Activated T-helper 1 cell treated with anti-CD3 and anti-CD28 coated beads, Interleukin-12 subunit alpha, Interleukin-12 subunit beta, Interleukin-2, Interleukin-4 antibody, amounts not matched to agents 30 ng/mL and 10 ng/mL and 1 ng/mL, durations not matched to agents 14 hours and 24 hours and 36 hours (primary cell): ENCODE measurements around the gene GPR180. TPM values are rescaled to one million over a fixed set of nuclear protein-coding genes. Genes with fewer than 3 reads are reported as not detected.

Source experiments
- DNase-seq: peaks from one replicate; pipeline ENCODE4 v3.0.0; 2021; ENCODE audit warnings: low spot score
- H3K27ac Mint-ChIP-seq: one replicate; pipeline ENCODE4 v1.8.0; 2021; ENCODE audit warnings: mild to moderate bottlenecking, mixed read lengths
- H3K27me3 Mint-ChIP-seq: one replicate; pipeline ENCODE4 v1.8.0; 2022; ENCODE audit warnings: mild to moderate bottlenecking, moderate library complexity, mixed read lengths; ENCODE audit not compliant: insufficient read depth
- H3K36me3 Mint-ChIP-seq: one replicate; pipeline ENCODE4 v1.8.0; 2021; ENCODE audit warnings: low read depth, mixed read lengths
- H3K4me1 Mint-ChIP-seq: one replicate; pipeline ENCODE4 v1.8.0; 2021; ENCODE audit warnings: low read depth, mixed read lengths
- H3K4me3 Mint-ChIP-seq: one replicate; pipeline ENCODE4 v1.8.0; 2021; ENCODE audit warnings: mild to moderate bottlenecking, moderate library complexity, mixed read lengths
- H3K9me3 Mint-ChIP-seq: one replicate; pipeline ENCODE4 v1.8.0; 2021; ENCODE audit warnings: mixed read lengths
- intact Hi-C: fragments of 100-400 bp; cut with micrococcal nuclease; formaldehyde crosslinking; loops from one replicate; pipeline ENCODE4 v1.15.1; 2024
- total RNA-seq: library from RNA; stranded (reverse); gene quantifications from 2 replicates; pipeline ENCODE4 v1.2.3, GENCODE V29; 2022

The GPR180 gene
- 9.6 and 11.1 TPM in 2 replicates for total RNA-seq

- Mint-ChIP-seq H3K9me3 (peaks cover 9% of the 10 kb centered on the region), H3K36me3 (peaks cover 10% of the 10 kb centered on the region), H3K4me1 (peaks cover 31% of the 10 kb centered on the region), H3K4me3 (peak within 1 kb of the TSS; percentile 88), H3K27me3 (no peaks in the 10 kb centered on the region), H3K27ac (peak within 1 kb of the TSS; percentile 75)
- intact Hi-C loops, result loop anchor here (1.0 to 5.0 kb wide), 6 partner anchors 15 to 274 kb away; no protein-coding TSS in a partner anchor
- peak; percentile 89 for DNase-seq
Observed at GRCh38 chr13:94601446-94602431, at the start of gene GPR180. TSS of gene GPR180 (plus strand) at chr13:94601857. CDS start at chr13:94601928, 71 bp downstream.

GRCh38 chr13:94552095-94552494, 49.6 kb upstream of the GPR180 start:
- no peaks in the 10 kb centered on the region for H3K9me3 Mint-ChIP-seq
- H3K4me3 Mint-ChIP-seq, result no peak overlapping the region
- peaks cover 15% of the 10 kb centered on the region for H3K27me3 Mint-ChIP-seq
- H3K4me1 Mint-ChIP-seq, result peaks cover 25% of the 10 kb centered on the region
- DNase-seq, result no peak
- intact Hi-C loops, result no loop called here
- H3K36me3 Mint-ChIP-seq, result no peaks in the 10 kb centered on the region
- H3K27ac Mint-ChIP-seq, result no peak overlapping the region

- peaks cover 27% of the 10 kb centered on the region for H3K4me1 Mint-ChIP-seq
- peaks cover 15% of the 10 kb centered on the region for H3K27me3 Mint-ChIP-seq
- intact Hi-C loops, result no loop called here
- H3K4me3 Mint-ChIP-seq, result no peak overlapping the region
- DNase-seq, result no peak
- H3K27ac Mint-ChIP-seq, result no peak overlapping the region
- H3K36me3 Mint-ChIP-seq, result peaks cover 4% of the 10 kb centered on the region
- H3K9me3 Mint-ChIP-seq, result peaks cover 8% of the 10 kb centered on the region
Observed at GRCh38 chr13:94553766-94554165, 47.9 kb upstream of the GPR180 start.

GRCh38 chr13:94556041-94556440, 45.6 kb upstream of the GPR180 start:
- Mint-ChIP-seq H3K4me1 (peaks cover 22% of the 10 kb centered on the region), H3K27ac (no peak overlapping the region), H3K4me3 (no peak overlapping the region), H3K9me3 (peaks cover 14% of the 10 kb centered on the region), H3K36me3 (peaks cover 5% of the 10 kb centered on the region), H3K27me3 (peaks cover 5% of the 10 kb centered on the region)
- no peak for DNase-seq
- intact Hi-C loops, result no loop called here

GRCh38 chr13:94556621-94557020, 45.0 kb upstream of the GPR180 start:
- H3K4me3 Mint-ChIP-seq, result no peak overlapping the region
- H3K27me3 Mint-ChIP-seq, result peaks cover 3% of the 10 kb centered on the region
- H3K36me3 Mint-ChIP-seq, result peaks cover 7% of the 10 kb centered on the region
- intact Hi-C loops, result no loop called here
- peaks cover 14% of the 10 kb centered on the region for H3K9me3 Mint-ChIP-seq
- no peak for DNase-seq
- no peak overlapping the region for H3K27ac Mint-ChIP-seq
- peaks cover 22% of the 10 kb centered on the region for H3K4me1 Mint-ChIP-seq

- DNase-seq, result no peak
- H3K27ac Mint-ChIP-seq, result no peak overlapping the region
- H3K9me3 Mint-ChIP-seq, result peaks cover 14% of the 10 kb centered on the region
- H3K27me3 Mint-ChIP-seq, result no peaks in the 10 kb centered on the region
- peaks cover 12% of the 10 kb centered on the region for H3K36me3 Mint-ChIP-seq
- no peak overlapping the region for H3K4me3 Mint-ChIP-seq
- intact Hi-C loops, result loop anchor here (1.0 to 2.0 kb wide), 2 partner anchors 8 to 37 kb away; no protein-coding TSS in a partner anchor
- peaks cover 22% of the 10 kb centered on the region for H3K4me1 Mint-ChIP-seq
Observed at GRCh38 chr13:94557684-94558235, 43.9 kb upstream of the GPR180 start.

- H3K36me3 Mint-ChIP-seq, result peaks cover 16% of the 10 kb centered on the region
- peak overlapping the region; percentile 45 for H3K4me3 Mint-ChIP-seq
- H3K27me3 Mint-ChIP-seq, result no peaks in the 10 kb centered on the region
- peaks cover 14% of the 10 kb centered on the region for H3K9me3 Mint-ChIP-seq
- intact Hi-C loops, result loop anchor here (1.0 to 2.0 kb wide), 2 partner anchors 9 to 36 kb away; no protein-coding TSS in a partner anchor
- peak; percentile 28 for DNase-seq
- peaks cover 22% of the 10 kb centered on the region for H3K4me1 Mint-ChIP-seq
- peak overlapping the region; percentile 72 for H3K27ac Mint-ChIP-seq
Observed at GRCh38 chr13:94558716-94559115, 42.9 kb upstream of the GPR180 start.

- H3K27ac Mint-ChIP-seq, result peak overlapping the region; percentile 58
- peaks cover 22% of the 10 kb centered on the region for H3K4me1 Mint-ChIP-seq
- intact Hi-C loops, result loop anchor here (2.0 kb wide), 1 partner anchor 35 kb away; no protein-coding TSS in a partner anchor
- peaks cover 14% of the 10 kb centered on the region for H3K9me3 Mint-ChIP-seq
- H3K4me3 Mint-ChIP-seq, result peak overlapping the region; percentile 26
- no peak for DNase-seq
- H3K27me3 Mint-ChIP-seq, result no peaks in the 10 kb centered on the region
- peaks cover 16% of the 10 kb centered on the region for H3K36me3 Mint-ChIP-seq
Observed at GRCh38 chr13:94559222-94559795, 42.3 kb upstream of the GPR180 start.

- H3K27ac Mint-ChIP-seq, result no peak overlapping the region
- H3K4me3 Mint-ChIP-seq, result no peak overlapping the region
- no peaks in the 10 kb centered on the region for H3K27me3 Mint-ChIP-seq
- H3K4me1 Mint-ChIP-seq, result peaks cover 22% of the 10 kb centered on the region
- H3K9me3 Mint-ChIP-seq, result peaks cover 14% of the 10 kb centered on the region
- H3K36me3 Mint-ChIP-seq, result peaks cover 16% of the 10 kb centered on the region
- intact Hi-C loops, result no loop called here
- no peak for DNase-seq
Observed at GRCh38 chr13:94560116-94560515, 41.5 kb upstream of the GPR180 start.

- DNase-seq, result no peak
- H3K36me3 Mint-ChIP-seq, result peaks cover 16% of the 10 kb centered on the region
- no peaks in the 10 kb centered on the region for H3K27me3 Mint-ChIP-seq
- no peak overlapping the region for H3K27ac Mint-ChIP-seq
- H3K4me3 Mint-ChIP-seq, result no peak overlapping the region
- intact Hi-C loops, result no loop called here
- peaks cover 22% of the 10 kb centered on the region for H3K4me1 Mint-ChIP-seq
- H3K9me3 Mint-ChIP-seq, result peaks cover 14% of the 10 kb centered on the region
Observed at GRCh38 chr13:94561126-94561525, 40.5 kb upstream of the GPR180 start.

GRCh38 chr13:94567581-94567980, 34.1 kb upstream of the GPR180 start:
- Mint-ChIP-seq H3K4me3 (no peak overlapping the region), H3K36me3 (peaks cover 49% of the 10 kb centered on the region), H3K27ac (no peak overlapping the region), H3K4me1 (no peaks in the 10 kb centered on the region), H3K9me3 (no peaks in the 10 kb centered on the region), H3K27me3 (no peaks in the 10 kb centered on the region)
- intact Hi-C loops, result no loop called here
- no peak for DNase-seq

- Mint-ChIP-seq H3K27me3 (no peaks in the 10 kb centered on the region), H3K27ac (no peak overlapping the region), H3K9me3 (no peaks in the 10 kb centered on the region), H3K4me3 (no peak overlapping the region), H3K36me3 (peaks cover 54% of the 10 kb centered on the region), H3K4me1 (no peaks in the 10 kb centered on the region)
- DNase-seq, result no peak
- intact Hi-C loops, result no loop called here
Observed at GRCh38 chr13:94568443-94568842, 33.2 kb upstream of the GPR180 start.

- Mint-ChIP-seq H3K4me1 (no peaks in the 10 kb centered on the region), H3K27me3 (no peaks in the 10 kb centered on the region), H3K36me3 (peaks cover 60% of the 10 kb centered on the region), H3K27ac (no peak overlapping the region), H3K4me3 (no peak overlapping the region), H3K9me3 (no peaks in the 10 kb centered on the region)
- intact Hi-C loops, result no loop called here
- DNase-seq, result no peak
Observed at GRCh38 chr13:94569615-94570014, 32.0 kb upstream of the GPR180 start.
